Measurements from ENCODE around the gene UPK3BL2.
"Not testable (repeated sequence)": the region's sequence is repeated elsewhere in the genome, so short reads cannot be mapped to it uniquely, and the experiment has no call there.

The UPK3BL2 gene

GRCh38 chr7:102511860-102512522 is 31.5 kb downstream of the UPK3BL2 start:
- not testable (repeated sequence) for H3F3A ChIP-seq (ENCODE audit: control insufficient read depth, insufficient read depth)

GRCh38 chr7:102510575-102510974 is 32.9 kb downstream of the UPK3BL2 start:
- not testable (repeated sequence) for H3K9me3 ChIP-seq (ENCODE audit: control insufficient read depth, insufficient read depth, low read length); H3K36me3 ChIP-seq (ENCODE audit: control insufficient read depth, low read length); H3K79me2 ChIP-seq (ENCODE audit: control insufficient read depth, low read length); H3K27ac ChIP-seq (ENCODE audit: low read depth, low read length); H4K20me1 ChIP-seq (ENCODE audit: control insufficient read depth, insufficient read depth, low read depth, low read length); H3K4me1 ChIP-seq (ENCODE audit: control insufficient read depth, low read length); H3K4me3 ChIP-seq (ENCODE audit: low read length); H3K9me2 ChIP-seq (replicated peaks; ENCODE audit: control insufficient read depth, low read length); H3F3A ChIP-seq (ENCODE audit: control insufficient read depth, insufficient read depth); H3K27me3 ChIP-seq (ENCODE audit: control insufficient read depth, low read length); H3K4me2 ChIP-seq (ENCODE audit: low read length)

More at GRCh38 chr7:102511860-102512522, 31.5 kb downstream of the UPK3BL2 start:
- H3K9me2 ChIP-seq (replicated peaks; ENCODE audit: control insufficient read depth, low read length); H3K36me3 ChIP-seq (ENCODE audit: control insufficient read depth, low read length); H3K9me3 ChIP-seq (ENCODE audit: control insufficient read depth, insufficient read depth, low read length); H3K4me1 ChIP-seq (ENCODE audit: control insufficient read depth, low read length); H3K79me2 ChIP-seq (ENCODE audit: control insufficient read depth, low read length); H4K20me1 ChIP-seq (ENCODE audit: control insufficient read depth, insufficient read depth, low read depth, low read length); H3K27me3 ChIP-seq (ENCODE audit: control insufficient read depth, low read length); H3K27ac ChIP-seq (ENCODE audit: low read depth, low read length): not testable (repeated sequence)
- Histone ChIP-seq H3K4me2 (ENCODE audit: low read length) (peak overlapping the region; percentile 39; the same call in 1 of the 2 replicates), H3K4me3 (ENCODE audit: low read length) (peak overlapping the region; percentile 47; the same call in 1 of the 2 replicates)

- H3K4me1 ChIP-seq (ENCODE audit: control insufficient read depth, low read length); H3K27ac ChIP-seq (ENCODE audit: low read depth, low read length); H3K9me3 ChIP-seq (ENCODE audit: control insufficient read depth, insufficient read depth, low read length); H3K36me3 ChIP-seq (ENCODE audit: control insufficient read depth, low read length); H3K4me2 ChIP-seq (ENCODE audit: low read length); H3K4me3 ChIP-seq (ENCODE audit: low read length); H3K79me2 ChIP-seq (ENCODE audit: control insufficient read depth, low read length); H3K27me3 ChIP-seq (ENCODE audit: control insufficient read depth, low read length); H4K20me1 ChIP-seq (ENCODE audit: control insufficient read depth, insufficient read depth, low read depth, low read length); H3F3A ChIP-seq (ENCODE audit: control insufficient read depth, insufficient read depth); H3K9me2 ChIP-seq (replicated peaks; ENCODE audit: control insufficient read depth, low read length): not testable (repeated sequence)
These were observed 35.9 kb downstream of the UPK3BL2 start for GRCh38 chr7:102507410-102508088.

- not testable (repeated sequence) for H3K9me2 ChIP-seq (replicated peaks; ENCODE audit: control insufficient read depth, low read length); H3K4me3 ChIP-seq (ENCODE audit: low read length); H3K79me2 ChIP-seq (ENCODE audit: control insufficient read depth, low read length); H3F3A ChIP-seq (ENCODE audit: control insufficient read depth, insufficient read depth); H3K36me3 ChIP-seq (ENCODE audit: control insufficient read depth, low read length); H3K4me1 ChIP-seq (ENCODE audit: control insufficient read depth, low read length); H3K27ac ChIP-seq (ENCODE audit: low read depth, low read length); H3K27me3 ChIP-seq (ENCODE audit: control insufficient read depth, low read length); H3K4me2 ChIP-seq (ENCODE audit: low read length); H3K9me3 ChIP-seq (ENCODE audit: control insufficient read depth, insufficient read depth, low read length); H4K20me1 ChIP-seq (ENCODE audit: control insufficient read depth, insufficient read depth, low read depth, low read length)
These were observed 38.0 kb downstream of the UPK3BL2 start for GRCh38 chr7:102505298-102506185.

- H3K4me1 ChIP-seq (ENCODE audit: control insufficient read depth, low read length); H3K79me2 ChIP-seq (ENCODE audit: control insufficient read depth, low read length); H3K9me2 ChIP-seq (replicated peaks; ENCODE audit: control insufficient read depth, low read length); H3K27ac ChIP-seq (ENCODE audit: low read depth, low read length); H3K4me3 ChIP-seq (ENCODE audit: low read length); H3K27me3 ChIP-seq (ENCODE audit: control insufficient read depth, low read length); H3K36me3 ChIP-seq (ENCODE audit: control insufficient read depth, low read length); H3F3A ChIP-seq (ENCODE audit: control insufficient read depth, insufficient read depth); H4K20me1 ChIP-seq (ENCODE audit: control insufficient read depth, insufficient read depth, low read depth, low read length); H3K4me2 ChIP-seq (ENCODE audit: low read length); H3K9me3 ChIP-seq (ENCODE audit: control insufficient read depth, insufficient read depth, low read length): not testable (repeated sequence)
These were observed 40.4 kb downstream of the UPK3BL2 start for GRCh38 chr7:102503141-102503540.

GRCh38 chr7:102498321-102498720 is 45.2 kb downstream of the UPK3BL2 start:
- H4K20me1 ChIP-seq (ENCODE audit: control insufficient read depth, insufficient read depth, low read depth, low read length); H3K4me1 ChIP-seq (ENCODE audit: control insufficient read depth, low read length); H3K27me3 ChIP-seq (ENCODE audit: control insufficient read depth, low read length); H3K9me3 ChIP-seq (ENCODE audit: control insufficient read depth, insufficient read depth, low read length); H3K4me3 ChIP-seq (ENCODE audit: low read length); H3K9me2 ChIP-seq (replicated peaks; ENCODE audit: control insufficient read depth, low read length); H3K4me2 ChIP-seq (ENCODE audit: low read length); H3K79me2 ChIP-seq (ENCODE audit: control insufficient read depth, low read length); H3K36me3 ChIP-seq (ENCODE audit: control insufficient read depth, low read length); H3K27ac ChIP-seq (ENCODE audit: low read depth, low read length); H3F3A ChIP-seq (ENCODE audit: control insufficient read depth, insufficient read depth): not testable (repeated sequence)

GRCh38 chr7:102497308-102497707 is 46.2 kb downstream of the UPK3BL2 start:
- H3K79me2 ChIP-seq (ENCODE audit: control insufficient read depth, low read length); H3K4me2 ChIP-seq (ENCODE audit: low read length); H3K27ac ChIP-seq (ENCODE audit: low read depth, low read length); H3K4me1 ChIP-seq (ENCODE audit: control insufficient read depth, low read length); H3K9me3 ChIP-seq (ENCODE audit: control insufficient read depth, insufficient read depth, low read length); H4K20me1 ChIP-seq (ENCODE audit: control insufficient read depth, insufficient read depth, low read depth, low read length); H3K36me3 ChIP-seq (ENCODE audit: control insufficient read depth, low read length); H3K4me3 ChIP-seq (ENCODE audit: low read length); H3K9me2 ChIP-seq (replicated peaks; ENCODE audit: control insufficient read depth, low read length); H3F3A ChIP-seq (ENCODE audit: control insufficient read depth, insufficient read depth); H3K27me3 ChIP-seq (ENCODE audit: control insufficient read depth, low read length): not testable (repeated sequence)

GRCh38 chr7:102496861-102497260 is 46.6 kb downstream of the UPK3BL2 start:
- H3K27me3 ChIP-seq (ENCODE audit: control insufficient read depth, low read length); H3K27ac ChIP-seq (ENCODE audit: low read depth, low read length); H3K36me3 ChIP-seq (ENCODE audit: control insufficient read depth, low read length); H3K4me2 ChIP-seq (ENCODE audit: low read length); H4K20me1 ChIP-seq (ENCODE audit: control insufficient read depth, insufficient read depth, low read depth, low read length); H3K9me3 ChIP-seq (ENCODE audit: control insufficient read depth, insufficient read depth, low read length); H3K4me1 ChIP-seq (ENCODE audit: control insufficient read depth, low read length); H3K9me2 ChIP-seq (replicated peaks; ENCODE audit: control insufficient read depth, low read length); H3K4me3 ChIP-seq (ENCODE audit: low read length); H3K79me2 ChIP-seq (ENCODE audit: control insufficient read depth, low read length); H3F3A ChIP-seq (ENCODE audit: control insufficient read depth, insufficient read depth): not testable (repeated sequence)
